ENCODE results near the gene SPAG17.

- no peak for TF ChIP-seq CTCF (conservative IDR thresholded peaks at IDR 0.05; ENCODE audit: low read depth in 2 of 2)
- no peak for TF ChIP-seq CREB1 (CRISPR knock-in tag; IDR thresholded peaks at IDR 0.05; ENCODE audit: low read depth)
- TF ChIP-seq EZH2 (IDR thresholded peaks at IDR 0.05; ENCODE audit: low read depth, unreplicated experiment): no peak
- TF ChIP-seq REST (IDR thresholded peaks at IDR 0.05; ENCODE audit: unreplicated experiment): no peak
- no peak for TF ChIP-seq EZH2phosphoT487 (IDR thresholded peaks at IDR 0.05; ENCODE audit: unreplicated experiment)
- no peak for TF ChIP-seq POLR2AphosphoS5 (IDR thresholded peaks at IDR 0.05; ENCODE audit: low read depth)
- TF ChIP-seq STAT1 (IDR thresholded peaks at IDR 0.05; ENCODE audit: unreplicated experiment): no peak
- TF ChIP-seq JUNB (IDR thresholded peaks at IDR 0.05; ENCODE audit: unreplicated experiment): no peak
- TF ChIP-seq NANOG (IDR thresholded peaks at IDR 0.05; ENCODE audit: borderline replicate concordance): no peak
These were observed 214.8 kb downstream of the SPAG17 start for GRCh38 chr1:117970252-117970651.
